ENCODE results near the gene SECTM1. TPM values are rescaled to one million over a fixed set of nuclear protein-coding genes. Genes with fewer than 3 reads are reported as not detected.

Gene SECTM1
- total RNA-seq, 1 experiment from 2014 or later = 61.7 TPM

DNA sequence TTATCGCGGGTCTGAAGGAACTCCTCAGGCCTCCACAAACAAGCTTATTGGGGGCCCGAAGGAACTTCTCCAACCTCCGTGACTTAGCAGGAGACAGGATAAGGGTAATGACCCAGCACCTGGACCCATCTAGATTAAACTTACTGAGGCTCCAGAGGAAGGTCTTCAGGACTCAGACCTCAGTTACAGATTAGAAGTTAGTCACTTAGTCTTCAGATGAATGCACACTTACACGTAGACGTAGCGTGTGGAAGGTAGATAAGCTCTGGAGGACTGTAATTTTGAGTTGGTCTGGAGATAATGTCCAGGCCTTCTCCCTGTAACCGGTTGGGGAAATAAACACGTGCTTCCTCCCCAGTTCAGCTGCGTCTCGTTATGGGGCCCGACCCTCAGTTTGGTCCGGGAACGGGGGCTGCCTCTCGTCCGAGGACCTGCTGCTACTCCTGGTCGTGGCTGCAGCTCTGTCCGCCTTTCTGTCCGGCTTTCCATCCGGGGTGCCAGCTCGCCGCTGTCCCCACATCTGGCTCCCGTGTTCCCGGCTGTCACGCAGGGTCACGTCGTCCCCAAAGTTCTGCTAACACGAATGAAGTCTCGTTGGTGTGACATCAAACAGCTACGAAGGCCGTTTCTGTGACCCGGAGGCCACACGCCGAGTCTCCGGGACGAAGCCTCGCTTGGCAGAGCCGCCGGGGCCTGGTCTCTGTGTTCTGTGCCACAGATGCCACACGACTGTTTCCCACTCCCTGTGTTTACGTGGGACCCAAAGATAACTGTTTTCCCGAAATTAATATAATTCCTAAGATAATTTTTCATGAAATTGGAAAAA lies 11.8 kb upstream of the SECTM1 start:
- CTCF ChIA-PET = no interaction called here
- intact Hi-C loops (cut with micrococcal nuclease) = no loop called here
- POLR2A ChIA-PET (ENCODE audit: unreplicated experiment) = no interaction called here

GRCh38 chr17:82344175-82344907 lies 10.8 kb upstream of the SECTM1 start:
- ChIA-PET POLR2A (ENCODE audit: unreplicated experiment) (no interaction called here), CTCF (no interaction called here)
- TF ChIP-seq EZH2phosphoT487 (IDR thresholded peaks at IDR 0.05; ENCODE audit: borderline replicate concordance, low read length) = no peak
- TF ChIP-seq EZH2 (IDR thresholded peaks at IDR 0.05; ENCODE audit: low read length, unreplicated experiment) = no peak
- TF ChIP-seq CTCF (conservative IDR thresholded peaks at IDR 0.05; ENCODE audit: low read depth, low read length) = no peak
- Histone ChIP-seq H3K36me3 (ENCODE audit: low read depth, low read length) (no peaks in the 10 kb centered on the region), H3K9ac (ENCODE audit: low read length) (no peak overlapping the region), H4K20me1 (ENCODE audit: low read length) (no peaks in the 10 kb centered on the region), H3K4me2 (ENCODE audit: low read length) (no peak overlapping the region), H3K27ac (ENCODE audit: low read length) (no peak overlapping the region), H3K79me2 (ENCODE audit: low read length) (no peaks in the 10 kb centered on the region), H3K4me3 (ENCODE audit: low read length) (no peak overlapping the region), H3K4me1 (ENCODE audit: insufficient read depth, low read length) (peaks cover 10% of the 10 kb centered on the region), H2AFZ (ENCODE audit: low read length) (no peak overlapping the region), H3K9me3 (ENCODE audit: low read length) (no peaks in the 10 kb centered on the region), H3F3A (ENCODE audit: low read length, unreplicated experiment) (no peaks in the 10 kb centered on the region), H3K27me3 (ENCODE audit: low read length) (no peaks in the 10 kb centered on the region), H3K9me2 (replicated peaks; ENCODE audit: low read length) (no peaks in the 10 kb centered on the region)
- no TSS peak for BruUV-seq (replicated peaks)
- ATAC-seq (no peak), DNase-seq (no peak)
- intact Hi-C loops (cut with micrococcal nuclease) = no loop called here

More for the DNA sequence above, 11.8 kb upstream of the SECTM1 start:
- no peak overlapping the region for H3K27ac ChIP-seq (ENCODE audit: low read length)
- H3K4me2 ChIP-seq (ENCODE audit: low read length) = no peak overlapping the region
- no peaks in the 10 kb centered on the region for H3K9me3 ChIP-seq (ENCODE audit: low read length)
- DNase-seq (no peak), ATAC-seq (no peak)
- no peaks in the 10 kb centered on the region for H3K36me3 ChIP-seq (ENCODE audit: low read depth, low read length)
- BruUV-seq (replicated peaks) = no TSS peak
- no peaks in the 10 kb centered on the region for H4K20me1 ChIP-seq (ENCODE audit: low read length)
- TF ChIP-seq EZH2phosphoT487 (IDR thresholded peaks at IDR 0.05; ENCODE audit: borderline replicate concordance, low read length) (no peak), EZH2 (IDR thresholded peaks at IDR 0.05; ENCODE audit: low read length, unreplicated experiment) (no peak)
- no peak overlapping the region for H2AFZ ChIP-seq (ENCODE audit: low read length)
- no peaks in the 10 kb centered on the region for H3K27me3 ChIP-seq (ENCODE audit: low read length)
- H3K9me2 ChIP-seq (replicated peaks; ENCODE audit: low read length) = no peaks in the 10 kb centered on the region
- H3F3A ChIP-seq (ENCODE audit: low read length, unreplicated experiment) = no peaks in the 10 kb centered on the region
- H3K4me1 ChIP-seq (ENCODE audit: insufficient read depth, low read length) = peaks cover 6% of the 10 kb centered on the region; the same call in 1 of the 2 replicates
- H3K79me2 ChIP-seq (ENCODE audit: low read length) = no peaks in the 10 kb centered on the region
- H3K9ac ChIP-seq (ENCODE audit: low read length) = no peak overlapping the region
- no peak overlapping the region for H3K4me3 ChIP-seq (ENCODE audit: low read length)

DNA sequence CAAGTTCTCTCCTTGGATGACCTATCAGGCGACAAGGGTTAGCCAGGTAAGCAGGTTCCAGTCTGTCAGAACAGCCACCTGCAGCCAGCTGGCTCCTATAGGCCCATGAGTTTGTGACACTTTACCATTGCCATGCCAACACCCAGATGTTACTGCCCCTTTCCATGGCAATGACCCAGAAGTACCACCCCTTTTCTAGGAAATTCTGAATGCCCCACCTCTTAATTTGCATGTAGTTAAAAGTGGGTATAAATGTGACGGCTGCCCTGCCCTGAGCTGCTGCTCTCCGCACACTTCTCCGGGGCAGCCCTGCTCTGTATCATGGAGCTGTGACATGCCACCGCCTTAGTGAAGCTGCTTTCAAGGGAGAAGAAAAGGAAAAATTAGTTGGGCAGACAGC lies 10.0 kb upstream of the SECTM1 start:
- Histone ChIP-seq H3K27ac (ENCODE audit: low read length) (no peak overlapping the region), H3K9me3 (ENCODE audit: low read length) (no peaks in the 10 kb centered on the region), H4K20me1 (ENCODE audit: low read length) (no peaks in the 10 kb centered on the region), H3K79me2 (ENCODE audit: low read length) (no peaks in the 10 kb centered on the region), H3K27me3 (ENCODE audit: low read length) (no peaks in the 10 kb centered on the region), H3K4me3 (ENCODE audit: low read length) (no peak overlapping the region), H3K9me2 (replicated peaks; ENCODE audit: low read length) (no peaks in the 10 kb centered on the region), H3K9ac (ENCODE audit: low read length) (no peak overlapping the region), H3K4me2 (ENCODE audit: low read length) (no peak overlapping the region), H3F3A (ENCODE audit: low read length, unreplicated experiment) (no peaks in the 10 kb centered on the region), H2AFZ (ENCODE audit: low read length) (no peak overlapping the region), H3K4me1 (ENCODE audit: insufficient read depth, low read length) (peaks cover 18% of the 10 kb centered on the region), H3K36me3 (ENCODE audit: low read depth, low read length) (no peaks in the 10 kb centered on the region)
- no peak for TF ChIP-seq EZH2phosphoT487 (IDR thresholded peaks at IDR 0.05; ENCODE audit: borderline replicate concordance, low read length)
- TF ChIP-seq EZH2 (IDR thresholded peaks at IDR 0.05; ENCODE audit: low read length, unreplicated experiment) = no peak
- TF ChIP-seq CTCF (conservative IDR thresholded peaks at IDR 0.05; ENCODE audit: low read depth, low read length) = no peak
- ChIA-PET POLR2A (ENCODE audit: unreplicated experiment) (interaction anchor here (0.6 kb wide), 1 partner anchor 51 kb away, joined by 3 read pairs; no protein-coding TSS in a partner anchor), CTCF (no interaction called here)
- no TSS peak for BruUV-seq (replicated peaks)
- intact Hi-C loops (cut with micrococcal nuclease) = no loop called here
- DNase-seq = no peak
- ATAC-seq = no peak

Data from PC-3 (cell line).